Activated B cell treated with CpG ODN at 0.5 μM for 24 hours (primary cell): ENCODE data around the gene FNBP1. TPM values are rescaled to one million over a fixed set of nuclear protein-coding genes. Genes with fewer than 3 reads are reported as not detected.
A peak's percentile ranks its signal among the peaks of the same experiment; 100 is the strongest.

Experiments used
- ATAC-seq: fragments of 200-7000 bp; cut with Tn5 transposase; one replicate; pipeline ENCODE4 v1.10.0; 2021; ENCODE audit warnings: low read depth, mild to moderate bottlenecking, moderate library complexity
- CTCF ChIA-PET: fragments of 350-600 bp; sonication (Branson Sonifier 250); formaldehyde crosslinking; loops from one replicate; lab custom pipeline; 2021; ENCODE audit warnings: antibody characterized with exemption; lab: Charles Lee
- POLR2A ChIA-PET: fragments of 350-600 bp; sonication (Branson Sonifier 250); formaldehyde crosslinking; loops from one replicate; lab custom pipeline; 2021; ENCODE audit warnings: antibody characterized with exemption; lab: Charles Lee
- DNase-seq: peaks from one replicate; pipeline ENCODE4 v3.0.0; 2022
- H3K27ac Mint-ChIP-seq: one replicate; pipeline ENCODE4 v1.8.0; 2020; ENCODE audit warnings: mixed read lengths
- H3K27me3 Mint-ChIP-seq: one replicate; pipeline ENCODE4 v1.8.0; 2021; ENCODE audit warnings: mixed read lengths
- H3K36me3 Mint-ChIP-seq: one replicate; pipeline ENCODE4 v1.8.0; 2021; ENCODE audit warnings: low read depth, mixed read lengths
- H3K4me1 Mint-ChIP-seq: one replicate; pipeline ENCODE4 v1.8.0; 2021; ENCODE audit warnings: mixed read lengths
- H3K4me3 Mint-ChIP-seq: one replicate; pipeline ENCODE4 v1.8.0; 2020; ENCODE audit warnings: mild to moderate bottlenecking, mixed read lengths
- H3K9me3 Mint-ChIP-seq: one replicate; pipeline ENCODE4 v1.8.0; 2020; ENCODE audit warnings: mixed read lengths
- CTCF ChIP-seq: fragments of 200-600 bp; IDR thresholded peaks from one replicate; pipeline ENCODE4 v1.8.0; 2022; ENCODE audit warnings: antibody characterized with exemption, mild to moderate bottlenecking
- intact Hi-C: fragments of 100-400 bp; cut with micrococcal nuclease; formaldehyde crosslinking; loops from one replicate; pipeline ENCODE4 v1.15.1; 2024
- total RNA-seq: library from RNA; stranded (reverse); gene quantifications from 2 replicates; pipeline ENCODE4 v1.2.3, GENCODE V29; 2022

Gene FNBP1
- total RNA-seq, 1 donor from 2014 or later: 501 TPM

GRCh38 chr9:130028493-130029222, 14.3 kb downstream of the FNBP1 start:
- H3K27ac Mint-ChIP-seq: peak overlapping the region; percentile 98
- ATAC-seq (no peak), DNase-seq (no peak)
- peaks cover 65% of the 10 kb centered on the region for H3K36me3 Mint-ChIP-seq
- H3K4me1 Mint-ChIP-seq: peaks cover 99% of the 10 kb centered on the region
- no peaks in the 10 kb centered on the region for H3K9me3 Mint-ChIP-seq
- intact Hi-C loops: loop anchor here (10.0 kb wide), 1 partner anchor 1696 kb away; no protein-coding TSS in a partner anchor
- no peaks in the 10 kb centered on the region for H3K27me3 Mint-ChIP-seq
- CTCF ChIA-PET: no interaction called here
- no peak for TF ChIP-seq CTCF
- H3K4me3 Mint-ChIP-seq: peak overlapping the region; percentile 77
- POLR2A ChIA-PET: interaction anchor here (0.6 to 27.3 kb wide), 8 partner anchors 5 to 140 kb away, joined by 3 to 1209 read pairs (median 7); partner anchors contain the start of genes FNBP1 and GPR107

GRCh38 chr9:130027533-130028365, 15.2 kb downstream of the FNBP1 start:
- TF ChIP-seq CTCF: no peak
- no peaks in the 10 kb centered on the region for H3K9me3 Mint-ChIP-seq
- peaks cover 100% of the 10 kb centered on the region for H3K4me1 Mint-ChIP-seq
- ChIA-PET POLR2A (interaction anchor here (0.9 to 27.3 kb wide), 7 partner anchors 6 to 139 kb away, joined by 3 to 1209 read pairs (median 27); partner anchors contain the start of genes FNBP1 and GPR107), CTCF (no interaction called here)
- H3K36me3 Mint-ChIP-seq: peaks cover 64% of the 10 kb centered on the region
- H3K27me3 Mint-ChIP-seq: no peaks in the 10 kb centered on the region
- DNase-seq (no peak), ATAC-seq (no peak)
- H3K4me3 Mint-ChIP-seq: peak overlapping the region; percentile 77
- intact Hi-C loops: loop anchor here (1.0 to 10.0 kb wide), 2 partner anchors 11 to 1697 kb away; no protein-coding TSS in a partner anchor
- H3K27ac Mint-ChIP-seq: peak overlapping the region; percentile 98

- peak overlapping the region; percentile 85 for H3K4me3 Mint-ChIP-seq
Observed at GRCh38 chr9:130026583-130027340, 16.2 kb downstream of the FNBP1 start.

GRCh38 chr9:130024597-130024994, 18.4 kb downstream of the FNBP1 start:
- ChIA-PET CTCF (no interaction called here), POLR2A (interaction anchor here (2.3 to 27.3 kb wide), 6 partner anchors 5 to 140 kb away, joined by 12 to 1209 read pairs (median 350); partner anchors contain the start of gene FNBP1)
- DNase-seq (no peak), ATAC-seq (no peak)
- TF ChIP-seq CTCF: no peak
- intact Hi-C loops: loop anchor here (10.0 kb wide), 1 partner anchor 1700 kb away; no protein-coding TSS in a partner anchor
- Mint-ChIP-seq H3K27ac (peak overlapping the region; percentile 98), H3K9me3 (no peaks in the 10 kb centered on the region), H3K27me3 (no peaks in the 10 kb centered on the region), H3K36me3 (peaks cover 76% of the 10 kb centered on the region), H3K4me3 (peak overlapping the region; percentile 85), H3K4me1 (peaks cover 100% of the 10 kb centered on the region)

More at GRCh38 chr9:130026583-130027340, 16.2 kb downstream of the FNBP1 start:
- Mint-ChIP-seq H3K27me3 (no peaks in the 10 kb centered on the region), H3K9me3 (no peaks in the 10 kb centered on the region), H3K27ac (peak overlapping the region; percentile 98), H3K36me3 (peaks cover 66% of the 10 kb centered on the region), H3K4me1 (peaks cover 100% of the 10 kb centered on the region)
- intact Hi-C loops: loop anchor here (1.0 to 10.0 kb wide), 2 partner anchors 12 to 1698 kb away; no protein-coding TSS in a partner anchor
- no peak for TF ChIP-seq CTCF
- ATAC-seq (no peak), DNase-seq (no peak)
- ChIA-PET CTCF (interaction anchor here (1.0 kb wide), 1 partner anchor 19 kb away, joined by 4 read pairs; no protein-coding TSS in a partner anchor), POLR2A (interaction anchor here (0.9 to 27.3 kb wide), 9 partner anchors 7 to 138 kb away, joined by 3 to 1209 read pairs (median 6); partner anchors contain the start of genes FNBP1 and GPR107)
